HG03095 (cell line): ENCODE measurements around the gene CYP4F12.

Experiments
- ATAC-seq: cut with Tn5 transposase; IDR thresholded peaks from one replicate; pipeline ENCODE4 v1.9.1; 2021; ENCODE audit warnings: moderate library complexity; ENCODE audit not compliant: unreplicated experiment

CYP4F12 gene

GRCh38 chr19:15701757-15702533 lies 29.1 kb downstream of the CYP4F12 start:
- ATAC-seq = no peak

- ATAC-seq = no peak
Observed at GRCh38 chr19:15702534-15702930, 29.6 kb downstream of the CYP4F12 start.

GRCh38 chr19:15714638-15715037 lies 41.8 kb downstream of the CYP4F12 start:
- no peak for ATAC-seq

- ATAC-seq = no peak
Observed at GRCh38 chr19:15715642-15716041, 42.8 kb downstream of the CYP4F12 start.

GRCh38 chr19:15717809-15718208 lies 44.9 kb downstream of the CYP4F12 start:
- no peak for ATAC-seq

GRCh38 chr19:15721268-15721667 lies 48.4 kb downstream of the CYP4F12 start:
- ATAC-seq = no peak

- no peak for ATAC-seq
Observed at GRCh38 chr19:15722956-15723355, 50.1 kb downstream of the CYP4F12 start.

- ATAC-seq = no peak
Observed at GRCh38 chr19:15727724-15728123, 54.8 kb downstream of the CYP4F12 start, which contains the start of gene OR10H2. OR10H2 (plus strand) TSS chr19:15728024; CDS start chr19:15728044, 20 bp downstream.

- no peak for ATAC-seq
Observed at GRCh38 chr19:15730538-15730937, 57.7 kb downstream of the CYP4F12 start.

GRCh38 chr19:15732388-15732787 lies 59.5 kb downstream of the CYP4F12 start:
- no peak for ATAC-seq

- no peak for ATAC-seq
Observed at GRCh38 chr19:15733895-15734294, 61.0 kb downstream of the CYP4F12 start.

- no peak for ATAC-seq
Observed at GRCh38 chr19:15737722-15738121, 64.8 kb downstream of the CYP4F12 start, which contains the start of gene OR10H3. OR10H3 (plus strand) TSS chr19:15737985; CDS start chr19:15741393, 3,408 bp downstream.

GRCh38 chr19:15740785-15741184 lies 67.9 kb downstream of the CYP4F12 start:
- ATAC-seq = no peak
